Measurements from ENCODE around the gene PLSCR5.

Gene PLSCR5

GRCh38 chr3:146543461-146544001, 61.6 kb downstream of the PLSCR5 start:
- TF ChIP-seq CTCF (IDR thresholded peaks at IDR 0.05; ENCODE audit: low read depth, low read length), result no peak
- H3K4me3 ChIP-seq (replicated peaks in 1 of 2; ENCODE audit: low read depth in 2 of 2, low read length in 2 of 2), result peak overlapping the region; percentile 74 to 84
- peak; percentile 52 to 79 for DNase-seq (ENCODE audit: low read depth in 2 of 2)

- peak in 1 of 2 donors; percentile 37 for DNase-seq (ENCODE audit: low read depth in 2 of 2)
- peak overlapping the region; percentile 74 to 84 for H3K4me3 ChIP-seq (replicated peaks in 1 of 2; ENCODE audit: low read depth in 2 of 2, low read length in 2 of 2)
- no peak for TF ChIP-seq CTCF (IDR thresholded peaks at IDR 0.05; ENCODE audit: low read depth, low read length)
Observed at GRCh38 chr3:146542978-146543377, 62.2 kb downstream of the PLSCR5 start.

GRCh38 chr3:146542179-146542578, 63.0 kb downstream of the PLSCR5 start:
- H3K4me3 ChIP-seq (replicated peaks in 1 of 2; ENCODE audit: low read depth in 2 of 2, low read length in 2 of 2), result peak overlapping the region; percentile 74 to 84
- DNase-seq (ENCODE audit: low read depth in 2 of 2), result peak; percentile 75 to 81
- TF ChIP-seq CTCF (IDR thresholded peaks at IDR 0.05; ENCODE audit: low read depth, low read length), result no peak

GRCh38 chr3:146540978-146541377, 64.2 kb downstream of the PLSCR5 start:
- no peak overlapping the region for H3K4me3 ChIP-seq (replicated peaks in 1 of 2; ENCODE audit: low read depth in 2 of 2, low read length in 2 of 2)

GRCh38 chr3:146540236-146540635, 64.9 kb downstream of the PLSCR5 start:
- no peak for TF ChIP-seq CTCF (IDR thresholded peaks at IDR 0.05; ENCODE audit: low read depth, low read length)
- no peak for DNase-seq (ENCODE audit: low read depth in 2 of 2)
- H3K4me3 ChIP-seq (replicated peaks in 1 of 2; ENCODE audit: low read depth in 2 of 2, low read length in 2 of 2), result no peak overlapping the region

More at GRCh38 chr3:146540978-146541377, 64.2 kb downstream of the PLSCR5 start:
- DNase-seq (ENCODE audit: low read depth in 2 of 2), result no peak
- TF ChIP-seq CTCF (IDR thresholded peaks at IDR 0.05; ENCODE audit: low read depth, low read length), result no peak

GRCh38 chr3:146539315-146539714, 65.8 kb downstream of the PLSCR5 start:
- TF ChIP-seq CTCF (IDR thresholded peaks at IDR 0.05; ENCODE audit: low read depth, low read length), result no peak
- DNase-seq (ENCODE audit: low read depth in 2 of 2), result peak; percentile 42 to 50
- no peak overlapping the region for H3K4me3 ChIP-seq (replicated peaks in 1 of 2; ENCODE audit: low read depth in 2 of 2, low read length in 2 of 2)

- no peak overlapping the region for H3K4me3 ChIP-seq (replicated peaks in 1 of 2; ENCODE audit: low read depth in 2 of 2, low read length in 2 of 2)
- no peak for TF ChIP-seq CTCF (IDR thresholded peaks at IDR 0.05; ENCODE audit: low read depth, low read length)
- DNase-seq (ENCODE audit: low read depth in 2 of 2), result peak; percentile 35 to 54
Observed at GRCh38 chr3:146537603-146538002, 67.5 kb downstream of the PLSCR5 start.

Measured in cardiac fibroblast (primary cell).